Activated CD4-positive, alpha-beta T cell treated with anti-CD3 and anti-CD28 coated beads, Interleukin-2, amount 50 U/mL, for 16 hours (primary cell): ENCODE results near the gene AGGF1.
"Not testable (repeated sequence)": the region's sequence is repeated elsewhere in the genome, so short reads cannot be mapped to it uniquely, and the experiment has no call there.

Source experiments
- DNase-seq: peaks from one replicate; pipeline ENCODE4 v3.0.0-alpha.2; 2020

Gene AGGF1

DNA sequence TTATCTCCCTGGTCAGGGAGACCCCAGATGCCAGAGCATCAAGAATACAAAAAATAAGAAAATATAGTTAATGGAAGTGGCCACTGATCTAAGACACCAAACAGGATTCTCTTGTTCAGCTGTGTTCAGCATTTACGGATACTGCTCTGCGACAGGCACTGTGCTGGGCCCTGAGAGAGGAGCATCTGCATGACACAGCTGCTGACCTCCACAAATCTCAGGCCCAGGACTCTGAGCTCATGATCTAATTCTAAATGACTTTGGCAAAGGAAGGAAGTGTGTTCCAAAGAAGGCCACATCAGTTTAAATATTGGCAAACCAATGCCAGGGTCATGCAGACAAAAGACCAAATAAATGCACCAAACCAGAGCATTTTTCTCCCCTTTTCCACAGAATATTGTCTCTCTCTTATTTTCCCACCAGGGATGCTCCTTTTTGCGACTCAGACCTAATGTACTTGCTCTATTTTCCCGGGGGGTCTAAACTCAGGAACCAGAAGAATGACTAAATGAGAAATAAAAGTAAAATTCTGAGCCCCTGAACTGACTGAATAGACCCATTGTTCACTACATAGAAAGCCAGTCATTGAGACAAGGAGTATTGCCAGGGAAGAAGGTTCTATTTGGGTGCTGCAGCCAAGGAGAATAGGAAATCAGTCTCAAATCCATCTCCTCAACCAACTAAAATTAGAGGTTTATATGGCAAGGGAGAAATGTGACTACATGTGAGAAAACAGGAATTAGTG lies 1.4 kb upstream of the AGGF1 start:
- no peak for DNase-seq

- DNase-seq, result no peak
These were observed 773 bp upstream of the AGGF1 start for GRCh38 chr5:77029376-77029885.

- DNase-seq, result peak; percentile 38
These were observed 1.7 kb downstream of the AGGF1 start for GRCh38 chr5:77031891-77032290.

GRCh38 chr5:77032635-77033034 lies 2.4 kb downstream of the AGGF1 start:
- no peak for DNase-seq

- DNase-seq, result no peak
These were observed 3.1 kb downstream of the AGGF1 start for GRCh38 chr5:77033338-77033737.

GRCh38 chr5:77035950-77036349 lies 5.7 kb downstream of the AGGF1 start:
- no peak for DNase-seq

GRCh38 chr5:77046416-77047073 lies 16.3 kb downstream of the AGGF1 start:
- DNase-seq, result peak; percentile 8

- DNase-seq, result no peak
These were observed 33.8 kb downstream of the AGGF1 start for GRCh38 chr5:77064040-77064439.

GRCh38 chr5:77065256-77065655 lies 35.1 kb downstream of the AGGF1 start:
- DNase-seq, result no peak

DNA sequence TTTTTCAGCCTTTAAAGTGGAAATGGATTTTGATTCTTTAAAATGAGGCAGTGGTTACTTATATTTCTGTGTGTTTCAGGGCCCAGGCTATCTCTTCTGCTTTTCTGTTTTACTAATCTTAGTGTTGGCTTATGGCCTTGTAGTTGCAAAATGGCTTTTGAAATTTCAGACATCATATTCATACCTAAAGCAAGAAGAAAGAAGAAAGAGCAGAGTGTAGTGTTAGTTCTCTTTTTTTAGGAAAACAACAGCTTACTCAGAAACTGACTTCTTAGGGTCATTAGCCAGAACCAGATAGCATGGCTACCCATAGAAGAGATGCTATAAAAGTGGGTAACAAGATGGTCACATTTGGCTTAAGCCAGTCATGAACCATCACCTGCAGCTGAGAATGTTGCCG lies 36.0 kb downstream of the AGGF1 start:
- DNase-seq, result no peak

- no peak for DNase-seq
These were observed 36.7 kb downstream of the AGGF1 start for GRCh38 chr5:77066823-77067442.

DNA sequence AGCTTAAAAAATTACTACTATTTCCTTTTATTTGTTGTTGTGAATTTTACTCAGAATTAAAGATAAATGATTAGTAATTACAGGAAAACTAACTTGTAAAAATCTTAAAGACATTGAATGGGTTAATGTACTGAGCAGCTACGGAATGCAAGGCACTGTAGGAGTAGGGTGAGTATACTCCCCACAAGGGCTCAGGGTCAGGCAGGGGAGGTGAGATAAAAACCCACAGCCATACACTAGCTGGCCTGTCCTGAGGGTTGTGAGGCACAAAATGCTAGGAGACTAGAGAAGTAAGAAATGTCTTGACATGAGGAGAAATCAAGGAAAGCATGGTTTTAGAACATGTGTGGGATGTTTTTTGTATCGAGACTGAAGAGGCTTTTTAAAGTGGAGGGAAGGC lies 43.5 kb downstream of the AGGF1 start:
- no peak for DNase-seq

DNA sequence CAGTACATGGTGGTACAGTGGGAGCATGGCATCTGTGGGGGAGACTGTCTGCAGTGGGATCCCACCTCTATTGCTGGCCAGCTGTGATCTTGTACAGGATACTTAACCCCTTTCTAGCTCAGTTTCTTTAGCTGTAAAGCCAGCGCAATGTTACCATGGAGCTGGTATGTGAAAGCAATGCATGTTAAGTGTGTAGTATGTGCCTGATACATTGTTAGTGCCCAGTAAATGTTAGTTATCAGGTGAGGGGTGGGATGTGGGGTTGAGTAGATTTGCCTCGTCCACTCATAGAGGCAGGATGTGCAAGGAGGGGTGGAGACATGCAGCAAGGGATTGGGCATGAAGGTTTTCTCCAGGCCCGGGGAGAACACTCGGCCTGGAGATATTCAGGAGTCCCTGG lies 44.5 kb downstream of the AGGF1 start:
- DNase-seq, result no peak

GRCh38 chr5:77076961-77077828 lies 47.0 kb downstream of the AGGF1 start:
- peak; percentile 65 for DNase-seq

GRCh38 chr5:77077829-77078176 lies 47.6 kb downstream of the AGGF1 start:
- DNase-seq, result no peak

DNA sequence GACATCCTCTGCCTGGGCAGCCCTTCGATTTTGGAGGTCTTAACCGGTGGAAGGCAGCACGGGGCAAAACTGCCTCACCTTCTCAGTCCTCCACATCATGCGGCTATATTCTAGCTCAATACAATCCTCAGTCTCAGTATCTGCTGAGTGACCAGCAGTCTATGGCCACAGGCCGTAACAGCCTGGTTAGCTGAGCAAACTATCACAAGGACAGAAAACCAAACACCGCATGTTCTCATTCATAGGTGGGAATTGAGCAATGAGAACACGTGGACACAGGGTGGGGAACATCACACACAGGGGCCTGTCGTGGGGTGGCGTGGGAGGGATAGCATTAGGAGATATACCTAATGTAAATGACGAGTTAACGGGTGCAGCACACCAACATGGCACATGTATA lies 50.3 kb downstream of the AGGF1 start:
- DNase-seq, result not testable (repeated sequence)

DNA sequence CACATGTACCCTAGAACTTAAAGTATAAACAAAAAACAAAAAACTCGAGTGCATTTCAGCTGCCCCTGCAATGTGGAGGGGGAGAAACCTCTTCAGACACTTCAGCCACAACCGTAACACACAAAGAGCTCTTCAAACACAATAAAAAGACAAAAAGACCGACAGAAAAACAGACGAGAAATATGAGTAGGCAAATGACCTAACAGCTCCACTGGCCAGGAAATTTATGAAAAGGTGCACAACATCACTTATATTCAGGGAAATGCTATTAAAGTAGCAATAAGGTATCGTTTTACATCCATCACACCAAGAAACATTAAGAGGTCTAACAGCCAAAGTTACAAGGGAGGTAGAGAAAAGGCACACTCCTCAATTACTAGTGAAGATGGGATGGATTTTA lies 50.7 kb downstream of the AGGF1 start:
- DNase-seq, result no peak

- DNase-seq, result no peak
These were observed 52.1 kb downstream of the AGGF1 start for GRCh38 chr5:77082280-77082679.

- DNase-seq, result no peak
These were observed 52.9 kb downstream of the AGGF1 start for GRCh38 chr5:77083088-77083487.

- no peak for DNase-seq
These were observed 56.1 kb downstream of the AGGF1 start for GRCh38 chr5:77086368-77086688.

DNA sequence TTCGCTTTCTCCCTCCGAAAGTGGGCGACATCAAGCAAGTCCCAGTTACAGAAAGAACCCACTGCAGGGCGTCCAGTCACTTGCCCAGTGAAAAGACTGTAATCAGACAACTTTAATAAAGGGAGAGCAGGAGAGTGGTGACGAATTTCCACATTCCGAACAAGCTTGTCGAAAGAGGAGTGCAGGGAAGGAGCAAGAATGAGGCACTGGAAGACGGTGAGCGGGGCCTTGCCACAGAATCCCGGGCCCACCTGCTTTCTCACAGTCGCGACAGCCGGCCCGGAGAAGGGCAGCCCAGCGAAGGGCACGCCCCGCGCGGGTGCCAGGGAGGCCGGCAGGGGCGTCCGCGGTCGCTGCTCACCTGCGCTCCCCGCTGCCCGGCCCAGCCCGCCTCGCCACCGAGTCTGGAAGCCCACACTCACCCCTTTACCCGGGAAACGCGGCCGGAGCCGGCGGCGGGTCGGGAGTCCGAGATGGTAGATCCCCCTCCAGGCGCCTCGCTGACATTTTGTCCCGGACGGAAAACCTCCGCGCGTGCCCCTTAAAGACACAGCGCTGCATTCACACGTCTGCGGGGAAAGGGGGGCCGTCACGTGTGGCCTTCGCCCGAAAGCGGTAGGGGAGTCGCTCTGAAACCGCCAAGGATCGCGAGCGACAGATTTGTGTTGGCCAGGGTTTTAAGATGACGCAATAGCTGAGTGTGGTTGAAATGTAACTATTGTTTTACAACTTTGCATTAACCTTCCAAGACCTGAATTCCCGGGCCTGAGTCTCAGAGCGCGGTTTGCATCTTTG lies 56.7 kb downstream of the AGGF1 start, which contains the start of gene ZBED3:
TSS of gene ZBED3 (minus strand) at position 597 of the 795 bp plus-strand sequence. CDS start 9,407 bp downstream, outside the sequence.
- peak; percentile 48 for DNase-seq
